Vagina (tissue), 2 donors: ENCODE data around the gene OPN1SW. TPM values are rescaled to one million over a fixed set of nuclear protein-coding genes. Genes with fewer than 3 reads are reported as not detected.

Experiments used
- DNase-seq, 2 donors: peaks; one replicate each; pipeline ENCODE4 v3.0.0-alpha.2; 2017; ENCODE audit errors: extremely low spot score in 2 of 2
- H3K27ac ChIP-seq: fragments of 200-600 bp; sonication (generic); one replicate; pipeline ENCODE4 v1.5.1; 2019
- H3K27me3 ChIP-seq: fragments of 200-600 bp; sonication (generic); one replicate; pipeline ENCODE4 v1.5.1; 2019
- H3K36me3 ChIP-seq, 2 donors: fragments of 200-600 bp; sonication (generic); one replicate each; pipeline ENCODE4 v1.5.1; 2017 to 2019
- H3K4me1 ChIP-seq: fragments of 200-600 bp; sonication (generic); one replicate; pipeline ENCODE4 v1.5.1; 2019
- H3K4me3 ChIP-seq, 2 donors: fragments of 200-600 bp; sonication (generic); 1 replicate in 1 of 2; 2 replicates in 1 of 2; pipeline ENCODE4 v1.5.1; 2016 to 2019
- H3K9me3 ChIP-seq: fragments of 200-600 bp; sonication (generic); one replicate; pipeline ENCODE4 v1.5.1; 2019
- POLR2A ChIP-seq, 2 donors: fragments of 450-650 bp; IDR thresholded peaks; one replicate each; pipeline ENCODE4 v1.6.1; 2017; ENCODE audit warnings: antibody characterized with exemption in 2 of 2, mild to moderate bottlenecking in 2 of 2, moderate library complexity in 2 of 2
- POLR2AphosphoS5 ChIP-seq, 2 donors: sonication (generic); formaldehyde crosslinking; IDR thresholded peaks; one replicate each; pipeline ENCODE4 v1.9.0; 2017; ENCODE audit warnings: antibody characterized with exemption in 2 of 2, mild to moderate bottlenecking in 2 of 2, low read depth in 1 of 2; ENCODE audit not compliant: insufficient read depth in 1 of 2
- intact Hi-C: fragments of 100-400 bp; cut with DNase I; formaldehyde crosslinking; loops from one replicate; pipeline ENCODE4 v1.15.1; 2023
- total RNA-seq: library from RNA; depleted of rRNA; stranded (reverse); fragments of >200 nt; gene quantifications from one replicate; pipeline ENCODE4 v1.2.3, GENCODE V29; 2016
- TF ChIP-seq, protein P1 (sequence below), 3 experiments: fragments of 450-650 bp in 2 of 3; fragments of 200-600 bp in 1 of 3; sonication (generic) in 1 of 3; IDR thresholded peaks; one replicate each; pipeline ENCODE4 v1.5.1; 2017 to 2019; ENCODE audit warnings: antibody characterized with exemption in 3 of 3, mild to moderate bottlenecking in 2 of 3, moderate library complexity in 2 of 3

The OPN1SW gene
- total RNA-seq, 1 donor from 2014 or later = not detected

DNA sequence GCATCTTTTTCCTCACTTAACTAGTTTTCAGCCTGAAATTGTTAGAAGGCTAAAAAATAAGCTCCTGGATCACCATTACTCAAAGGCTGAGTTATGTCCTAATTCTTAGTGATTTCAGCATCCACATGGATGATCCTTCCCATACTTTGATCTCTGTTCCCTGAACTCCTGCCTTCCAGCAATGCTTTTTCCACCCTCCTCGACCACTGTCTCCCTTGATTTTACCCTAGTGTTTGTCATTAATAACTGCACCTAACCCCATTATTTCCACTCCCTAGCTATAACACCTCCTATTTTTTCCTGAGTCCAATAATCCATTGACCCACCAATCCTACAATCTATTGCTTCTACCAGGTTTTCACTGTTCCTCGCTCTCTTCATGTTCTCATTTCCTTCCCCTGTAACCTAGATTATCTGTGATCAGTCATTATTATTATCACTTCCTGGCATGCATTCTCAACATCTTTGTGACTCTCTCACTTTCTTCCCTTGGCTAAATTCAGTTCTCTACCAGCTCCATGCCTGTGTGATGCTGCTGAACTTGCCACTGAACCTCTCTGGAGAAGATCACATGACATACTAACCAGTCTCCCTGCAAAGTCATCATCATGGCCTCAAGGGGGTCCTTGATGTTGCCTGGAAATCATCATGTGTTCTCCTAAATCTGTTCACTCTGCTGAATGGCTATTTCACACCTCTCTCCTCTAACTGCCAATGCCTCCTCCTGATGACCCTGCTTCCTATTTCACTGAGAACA is 42.9 kb downstream of the OPN1SW start:
- Histone ChIP-seq H3K4me3 (no peak overlapping the region), H3K27me3 (no peaks in the 10 kb centered on the region), H3K36me3 (no peaks in the 10 kb centered on the region), H3K27ac (no peak overlapping the region), H3K9me3 (no peaks in the 10 kb centered on the region), H3K4me1 (peaks cover 5% of the 10 kb centered on the region)
- TF ChIP-seq POLR2AphosphoS5 (IDR thresholded peaks at IDR 0.05; ENCODE audit: insufficient read depth in 1 of 2, low read depth in 1 of 2) = no peak
- TF ChIP-seq POLR2A (IDR thresholded peaks at IDR 0.05) = no peak
- TF ChIP-seq, protein P1, sequence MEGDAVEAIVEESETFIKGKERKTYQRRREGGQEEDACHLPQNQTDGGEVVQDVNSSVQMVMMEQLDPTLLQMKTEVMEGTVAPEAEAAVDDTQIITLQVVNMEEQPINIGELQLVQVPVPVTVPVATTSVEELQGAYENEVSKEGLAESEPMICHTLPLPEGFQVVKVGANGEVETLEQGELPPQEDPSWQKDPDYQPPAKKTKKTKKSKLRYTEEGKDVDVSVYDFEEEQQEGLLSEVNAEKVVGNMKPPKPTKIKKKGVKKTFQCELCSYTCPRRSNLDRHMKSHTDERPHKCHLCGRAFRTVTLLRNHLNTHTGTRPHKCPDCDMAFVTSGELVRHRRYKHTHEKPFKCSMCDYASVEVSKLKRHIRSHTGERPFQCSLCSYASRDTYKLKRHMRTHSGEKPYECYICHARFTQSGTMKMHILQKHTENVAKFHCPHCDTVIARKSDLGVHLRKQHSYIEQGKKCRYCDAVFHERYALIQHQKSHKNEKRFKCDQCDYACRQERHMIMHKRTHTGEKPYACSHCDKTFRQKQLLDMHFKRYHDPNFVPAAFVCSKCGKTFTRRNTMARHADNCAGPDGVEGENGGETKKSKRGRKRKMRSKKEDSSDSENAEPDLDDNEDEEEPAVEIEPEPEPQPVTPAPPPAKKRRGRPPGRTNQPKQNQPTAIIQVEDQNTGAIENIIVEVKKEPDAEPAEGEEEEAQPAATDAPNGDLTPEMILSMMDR (IDR thresholded peaks at IDR 0.05) = no peak
- no peak for DNase-seq
- intact Hi-C loops = loop anchor here (10.0 kb wide), 1 partner anchor 132 kb away; the partner anchor contains the start of gene ATP6V1F

DNA sequence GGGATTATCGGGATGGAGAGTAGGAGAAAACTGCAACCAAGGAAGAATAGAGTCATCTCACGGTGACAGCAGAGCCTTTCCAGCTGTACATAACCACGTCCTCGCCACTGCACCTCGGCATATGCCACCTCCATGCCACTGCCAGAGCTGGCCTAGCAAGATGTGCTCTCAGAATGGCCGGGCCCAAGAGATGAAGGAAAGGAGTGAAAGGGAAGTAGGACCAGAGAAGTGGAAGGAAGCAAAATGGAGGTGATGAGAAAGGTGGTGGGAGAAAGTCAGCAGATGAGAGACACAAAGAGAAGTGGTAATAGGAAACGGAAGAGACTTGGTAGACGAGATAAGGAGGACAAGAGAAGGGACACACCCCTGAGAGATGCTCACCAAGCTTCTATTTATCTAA is 44.4 kb downstream of the OPN1SW start:
- TF ChIP-seq, protein P1 (IDR thresholded peaks at IDR 0.05) = no peak
- no peak for TF ChIP-seq POLR2AphosphoS5 (IDR thresholded peaks at IDR 0.05; ENCODE audit: insufficient read depth in 1 of 2, low read depth in 1 of 2)
- no peak for TF ChIP-seq POLR2A (IDR thresholded peaks at IDR 0.05)
- Histone ChIP-seq H3K27me3 (no peaks in the 10 kb centered on the region), H3K4me3 (no peak overlapping the region), H3K27ac (no peak overlapping the region), H3K4me1 (no peaks in the 10 kb centered on the region), H3K9me3 (no peaks in the 10 kb centered on the region), H3K36me3 (no peaks in the 10 kb centered on the region)
- no peak for DNase-seq
- intact Hi-C loops = loop anchor here (10.0 kb wide), 1 partner anchor 134 kb away; the partner anchor contains the start of gene ATP6V1F

DNA sequence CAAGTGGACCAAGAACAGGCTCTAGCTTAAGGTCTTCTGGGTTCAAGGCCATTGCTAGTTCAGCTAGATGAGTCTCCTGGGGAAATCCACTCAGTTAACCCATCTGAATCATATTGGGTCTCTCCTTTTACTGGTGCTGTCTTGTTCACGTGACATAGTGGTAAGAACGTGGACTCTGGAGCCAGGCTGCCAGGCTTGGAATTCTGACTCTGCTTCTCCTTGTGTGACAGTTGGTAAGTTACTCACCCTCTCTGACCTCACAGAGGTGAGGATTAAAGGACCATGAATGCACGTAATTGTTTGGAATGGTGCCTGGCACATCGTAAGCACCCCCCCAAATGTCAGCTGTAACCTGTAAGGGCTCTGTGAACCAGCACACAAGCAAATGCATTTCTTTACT is 46.1 kb downstream of the OPN1SW start:
- TF ChIP-seq, protein P1 (IDR thresholded peaks at IDR 0.05) = no peak
- TF ChIP-seq POLR2A (IDR thresholded peaks at IDR 0.05) = no peak
- TF ChIP-seq POLR2AphosphoS5 (IDR thresholded peaks at IDR 0.05; ENCODE audit: insufficient read depth in 1 of 2, low read depth in 1 of 2) = no peak
- Histone ChIP-seq H3K27me3 (no peaks in the 10 kb centered on the region), H3K27ac (no peak overlapping the region), H3K4me1 (no peaks in the 10 kb centered on the region), H3K4me3 (no peak overlapping the region), H3K9me3 (no peaks in the 10 kb centered on the region), H3K36me3 (no peaks in the 10 kb centered on the region)
- DNase-seq = no peak
- intact Hi-C loops = no loop called here

DNA sequence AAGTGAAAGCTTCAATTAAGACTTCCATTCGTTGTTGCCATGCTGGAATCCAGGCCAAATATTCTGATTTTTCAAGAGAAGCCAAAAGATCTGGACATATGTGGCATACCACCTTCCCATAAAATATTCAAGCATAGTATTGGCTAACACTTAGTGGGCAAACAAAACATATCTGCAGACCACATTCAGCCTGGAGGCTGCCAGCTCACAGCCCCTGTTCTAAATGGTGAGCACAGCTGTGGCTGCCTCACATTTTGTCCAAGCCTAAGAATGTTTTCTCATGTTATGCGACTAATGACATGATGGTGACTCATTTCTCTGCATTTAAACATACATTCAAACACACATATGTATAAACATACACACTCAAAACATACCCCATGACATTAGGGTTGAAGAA is 47.0 kb downstream of the OPN1SW start:
- intact Hi-C loops = no loop called here
- no peak for DNase-seq
- TF ChIP-seq, protein P1 (IDR thresholded peaks at IDR 0.05) = no peak
- no peak for TF ChIP-seq POLR2A (IDR thresholded peaks at IDR 0.05)
- no peak for TF ChIP-seq POLR2AphosphoS5 (IDR thresholded peaks at IDR 0.05; ENCODE audit: insufficient read depth in 1 of 2, low read depth in 1 of 2)
- Histone ChIP-seq H3K4me3 (no peak overlapping the region), H3K4me1 (no peaks in the 10 kb centered on the region), H3K36me3 (no peaks in the 10 kb centered on the region), H3K9me3 (no peaks in the 10 kb centered on the region), H3K27me3 (no peaks in the 10 kb centered on the region), H3K27ac (no peak overlapping the region)

DNA sequence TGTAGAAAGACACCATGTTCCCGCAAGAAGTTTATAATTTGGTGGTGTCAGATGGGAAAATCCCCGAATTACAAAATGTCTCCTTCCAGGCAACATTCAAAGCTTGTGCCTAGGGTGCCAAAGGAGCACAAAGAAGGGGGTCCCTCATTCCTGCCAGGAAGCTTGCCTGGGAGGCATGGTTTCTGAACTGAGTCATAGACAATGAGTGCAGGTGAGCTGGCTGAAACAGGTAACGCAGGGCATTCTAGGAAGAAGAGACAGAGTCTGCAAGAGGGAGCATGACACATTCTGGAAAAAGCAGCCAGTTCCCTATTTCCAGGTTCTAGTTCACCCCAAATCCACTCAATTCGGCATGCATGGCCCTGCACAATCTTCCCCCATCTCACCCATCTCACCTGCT is 48.4 kb downstream of the OPN1SW start:
- intact Hi-C loops = no loop called here
- TF ChIP-seq POLR2A (IDR thresholded peaks at IDR 0.05) (no peak), POLR2AphosphoS5 (IDR thresholded peaks at IDR 0.05; ENCODE audit: insufficient read depth in 1 of 2, low read depth in 1 of 2) (no peak)
- TF ChIP-seq, protein P1 (IDR thresholded peaks at IDR 0.05) = no peak
- DNase-seq = no peak

More for the DNA sequence above, 48.4 kb downstream of the OPN1SW start:
- no peak overlapping the region for H3K4me3 ChIP-seq
- no peaks in the 10 kb centered on the region for H3K27me3 ChIP-seq
- H3K9me3 ChIP-seq = no peaks in the 10 kb centered on the region
- no peaks in the 10 kb centered on the region for H3K4me1 ChIP-seq
- H3K36me3 ChIP-seq = no peaks in the 10 kb centered on the region
- no peak overlapping the region for H3K27ac ChIP-seq
